T follicular helper cell (primary cell): ENCODE results near the gene SEPTIN10.
"Not testable (repeated sequence)": the region's sequence is repeated elsewhere in the genome, so short reads cannot be mapped to it uniquely, and the experiment has no call there.

Experiments
- DNase-seq: peaks from one replicate; pipeline ENCODE4 v3.0.0-alpha.2; 2020; ENCODE audit warnings: low read depth
- total RNA-seq, 2 experiments: gene quantifications; one replicate each; lab custom pipeline; 2026; lab: John Stamatoyannopoulos, UW

The SEPTIN10 gene
- total RNA-seq, result 2.8 to 6.1 reads per million in 2 experiments

DNA sequence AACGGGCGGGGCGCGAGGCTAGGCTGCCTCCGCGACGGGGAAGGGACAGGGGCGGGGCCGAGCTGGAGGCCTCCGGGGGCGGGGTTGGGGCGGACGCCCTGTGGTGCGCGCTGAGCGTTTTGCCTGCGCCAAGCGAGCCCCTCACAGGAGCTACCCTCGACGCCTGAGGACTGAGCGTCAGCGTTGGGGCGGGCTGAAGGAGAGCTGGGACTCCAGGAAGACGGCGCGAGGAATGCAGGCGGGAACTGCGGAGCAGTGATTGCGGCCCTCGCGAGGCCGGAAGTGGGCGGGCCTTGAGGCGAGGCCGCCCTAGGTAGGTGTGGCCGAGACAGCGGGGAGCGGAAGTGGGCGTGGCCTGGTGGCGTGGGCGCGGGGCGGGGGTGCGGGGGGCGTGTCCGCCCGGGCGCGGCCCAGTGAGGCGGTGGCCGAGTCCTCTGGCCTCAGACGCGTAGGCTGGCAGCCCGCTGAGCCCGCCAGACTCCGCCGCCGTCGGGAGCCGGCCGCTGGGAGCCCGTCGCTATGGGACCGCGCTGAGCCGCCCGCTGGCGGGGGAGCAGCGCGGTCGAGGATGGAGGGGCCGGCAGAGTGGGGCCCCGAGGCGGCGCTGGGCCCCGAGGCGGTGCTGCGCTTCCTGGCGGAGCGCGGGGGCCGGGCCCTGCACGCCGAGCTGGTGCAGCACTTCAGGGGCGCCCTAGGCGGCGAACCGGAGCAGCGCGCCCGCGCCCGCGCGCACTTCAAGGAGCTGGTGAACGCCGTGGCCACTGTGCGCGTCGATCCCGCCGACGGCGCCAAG, at the start of gene SEPTIN10, which contains the start of gene SOWAHC:
TSS of gene SEPTIN10 (minus strand) at position 45 of the 793 bp plus-strand sequence. CDS start 139 bp downstream, outside the sequence.
TSS of gene SOWAHC (plus strand) at position 443 of the 793 bp plus-strand sequence. CDS start at position 569, 126 bp downstream.
- peak; percentile 67 for DNase-seq

DNA sequence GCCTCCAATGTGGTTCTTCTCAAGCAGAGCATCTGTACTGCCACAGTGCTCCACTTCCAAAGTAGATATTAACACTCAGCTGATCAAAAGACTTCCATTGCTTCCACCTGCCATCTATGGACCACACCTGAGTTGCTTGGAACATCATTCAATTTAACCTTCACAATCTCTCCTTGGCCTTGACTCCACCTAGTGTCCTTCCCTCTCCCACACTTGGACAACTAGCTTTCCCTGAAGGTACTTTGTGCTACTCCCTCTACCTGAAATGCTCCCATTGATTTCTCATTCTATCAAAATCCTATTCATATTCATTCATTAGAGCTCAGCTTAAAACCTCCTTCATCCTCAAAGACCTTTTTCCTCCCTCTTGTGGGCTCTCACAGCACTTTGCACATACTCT, 49.1 kb upstream of the SEPTIN10 start:
- DNase-seq, result no peak

- no peak for DNase-seq
Observed at GRCh38 chr2:109660046-109660860, 46.5 kb upstream of the SEPTIN10 start.

DNA sequence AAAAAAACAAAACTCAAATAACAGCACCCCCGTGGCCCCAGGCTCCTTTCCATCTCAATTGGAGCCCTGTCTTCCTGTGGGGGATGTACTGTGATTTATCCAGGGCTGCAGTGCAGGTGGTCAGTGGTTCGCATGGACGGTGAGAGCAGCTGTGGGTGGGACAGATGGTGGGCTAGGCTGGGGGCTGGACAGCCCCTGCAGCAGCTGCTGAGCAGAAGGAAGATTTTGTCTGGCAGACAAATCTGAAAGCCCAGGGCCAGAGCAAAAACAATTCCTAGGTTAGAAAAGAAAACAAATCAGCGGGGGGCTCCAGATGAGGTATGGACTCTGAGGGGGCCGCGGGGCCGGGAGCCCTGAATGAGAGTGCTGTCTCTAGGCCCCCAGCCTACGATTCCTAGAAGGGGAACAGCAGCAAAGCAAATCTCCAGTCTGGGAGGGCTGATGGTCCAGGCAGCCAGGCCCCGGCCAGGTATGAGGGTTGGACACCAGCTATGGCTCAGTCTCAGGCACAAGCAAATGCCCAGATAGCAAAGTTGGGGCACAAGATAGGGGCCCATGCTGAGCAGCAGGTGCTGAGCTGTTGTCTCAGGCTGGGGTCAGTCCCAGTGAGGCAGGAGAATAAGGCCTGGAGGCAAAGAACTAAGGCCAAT, 45.8 kb upstream of the SEPTIN10 start:
- DNase-seq, result no peak

GRCh38 chr2:109655287-109655686, 41.5 kb upstream of the SEPTIN10 start:
- no peak for DNase-seq

- no peak for DNase-seq
Observed at GRCh38 chr2:109654326-109655050, 40.7 kb upstream of the SEPTIN10 start.

- DNase-seq, result no peak
Observed at GRCh38 chr2:109649736-109650695, 36.2 kb upstream of the SEPTIN10 start.

GRCh38 chr2:109648041-109648527, 34.3 kb upstream of the SEPTIN10 start:
- no peak for DNase-seq

GRCh38 chr2:109647636-109648035, 33.9 kb upstream of the SEPTIN10 start:
- no peak for DNase-seq

DNA sequence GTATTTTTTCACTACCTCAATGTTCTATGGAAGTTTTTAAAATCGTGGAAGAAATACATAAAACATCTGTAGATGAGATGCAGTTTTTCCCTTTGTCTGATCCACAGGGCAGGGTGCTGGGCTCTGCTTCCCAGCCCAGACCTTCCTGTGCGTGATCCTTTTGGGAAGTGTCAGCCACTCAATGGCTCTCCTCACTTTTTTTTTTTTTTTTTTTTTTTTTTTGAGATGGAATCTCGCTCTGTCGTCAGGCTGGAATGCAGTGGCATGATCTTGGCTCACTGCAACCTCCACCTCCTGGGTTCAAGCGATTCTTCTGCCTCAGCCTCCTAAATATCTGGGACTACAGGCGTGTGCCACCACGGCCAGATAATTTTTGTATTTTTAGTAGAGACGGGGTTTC, 33.2 kb upstream of the SEPTIN10 start:
- no peak for DNase-seq

DNA sequence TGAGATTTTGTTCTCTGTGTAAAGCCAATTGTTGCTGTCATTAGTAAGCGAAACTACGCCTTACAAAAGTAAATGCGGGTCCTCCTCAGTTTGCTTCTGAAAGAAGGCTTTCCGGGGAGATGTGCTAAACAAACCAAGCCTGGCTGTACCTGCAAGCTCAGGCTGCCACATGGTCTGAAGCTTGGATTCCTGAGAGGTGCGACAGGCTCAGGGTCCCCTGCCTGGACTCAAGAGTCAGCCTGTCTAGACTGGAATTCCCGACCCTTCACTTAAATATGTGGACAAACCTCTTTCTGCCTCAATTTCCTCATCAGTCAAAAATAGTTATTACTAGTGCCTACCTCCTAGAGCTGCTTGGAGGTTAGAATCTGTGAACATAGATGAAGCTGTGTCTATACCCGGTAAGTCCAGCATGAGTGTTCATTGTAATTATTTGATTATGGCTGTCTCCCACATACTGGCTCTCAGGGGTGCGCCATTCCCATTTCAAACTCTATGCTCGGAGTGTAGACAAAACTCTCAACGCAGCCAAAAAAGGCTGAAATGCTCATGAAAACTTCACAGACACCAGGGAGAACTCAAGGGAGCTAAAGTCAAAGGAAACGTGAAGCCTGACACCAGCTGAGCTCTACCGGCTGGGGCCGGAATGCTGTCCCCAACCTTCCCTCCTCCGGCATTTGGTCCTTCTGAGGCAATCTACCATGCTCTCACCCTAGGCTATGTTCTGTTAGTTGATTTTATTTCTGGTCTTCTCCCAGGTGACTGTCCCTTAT, 31.8 kb upstream of the SEPTIN10 start:
- no peak for DNase-seq

DNA sequence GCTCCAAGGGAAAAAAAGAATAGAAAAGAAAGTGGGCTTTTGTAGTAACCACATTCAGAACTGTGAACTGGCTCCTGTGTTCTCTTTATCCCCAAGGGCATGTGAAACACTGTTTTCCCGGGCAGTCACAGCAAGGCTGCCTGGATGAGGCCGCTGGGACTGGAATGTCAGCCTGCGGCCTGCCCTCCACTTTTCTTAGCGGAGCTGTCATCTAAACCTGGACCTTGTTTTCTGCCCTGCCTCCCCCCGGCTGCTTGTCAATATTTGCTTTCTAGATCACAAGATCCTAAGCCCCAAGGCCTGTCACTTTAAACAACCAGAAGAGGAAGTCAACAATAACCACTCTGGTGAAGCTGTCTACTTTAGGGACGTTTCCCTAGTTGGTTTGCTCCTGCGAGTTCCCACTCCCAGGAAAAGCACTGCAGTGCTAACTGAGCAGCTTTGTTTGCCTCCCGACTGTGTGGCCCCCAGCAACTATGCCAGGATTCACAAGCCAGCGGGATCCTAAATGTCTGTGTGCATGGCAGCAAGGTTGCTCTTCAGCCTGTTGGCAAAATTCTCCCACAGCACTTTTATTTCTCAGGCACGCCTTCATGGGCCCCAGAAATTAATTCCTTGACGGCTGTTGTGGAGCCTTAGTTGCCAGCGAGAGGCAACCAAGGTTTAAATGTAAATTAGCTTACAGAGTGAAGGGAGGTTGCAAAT, 31.0 kb upstream of the SEPTIN10 start:
- DNase-seq, result no peak

GRCh38 chr2:109640000-109640399, 26.2 kb upstream of the SEPTIN10 start:
- DNase-seq, result not testable (repeated sequence)

DNA sequence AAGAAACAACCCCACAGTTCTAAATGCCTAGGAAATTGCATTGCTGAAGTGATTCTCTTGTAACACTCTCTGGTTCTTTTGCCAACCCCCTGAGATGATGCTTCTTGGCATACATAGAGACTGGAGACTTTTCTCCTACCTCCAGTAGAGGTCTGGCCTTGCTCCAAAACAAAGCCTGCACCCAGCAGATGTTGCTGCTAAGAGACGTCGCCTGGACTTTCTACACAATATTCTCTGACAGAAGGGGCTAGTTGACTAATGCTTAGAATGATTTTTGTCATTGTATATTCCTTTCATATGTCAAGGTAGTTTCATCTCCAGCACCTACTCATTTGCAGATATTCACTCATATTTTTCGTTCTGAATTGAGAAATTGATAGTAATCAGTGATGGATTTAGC, 25.0 kb upstream of the SEPTIN10 start:
- no peak for DNase-seq

GRCh38 chr2:109637749-109638570, 24.2 kb upstream of the SEPTIN10 start:
- no peak for DNase-seq

GRCh38 chr2:109636317-109636716, 22.6 kb upstream of the SEPTIN10 start:
- DNase-seq, result no peak

GRCh38 chr2:109635426-109636304, 21.9 kb upstream of the SEPTIN10 start:
- DNase-seq, result no peak
